Gastrocnemius medialis (tissue), 4 donors: Measurements from ENCODE around the gene TAGAP. TPM values are rescaled to one million over a fixed set of nuclear protein-coding genes. Genes with fewer than 3 reads are reported as not detected.

Experiments
- ATAC-seq, 2 donors: fragments of 150-250 bp; one replicate each; pipeline ENCODE4 v1.9.1; 2016
- DNase-seq, 2 donors: peaks; one replicate each; pipeline ENCODE4 v3.0.0-alpha.2; 2019
- H3K27ac ChIP-seq, 4 donors: fragments of 200-600 bp; sonication (generic); 1 replicate in 1 of 4; 2 replicates in 3 of 4; pipeline ENCODE4 v1.5.1; 2016 to 2018; ENCODE audit warnings: mild to moderate bottlenecking in 2 of 4, moderate library complexity in 1 of 4
- H3K27me3 ChIP-seq, 3 donors: fragments of 200-600 bp; sonication (generic) in 2 of 3; 1 replicate in 1 of 3; 2 replicates in 2 of 3; pipeline versions ENCODE4 v1.5.1 to v1.6.0; 2016 to 2019; ENCODE audit warnings: mild to moderate bottlenecking in 1 of 3, moderate library complexity in 1 of 3
- H3K36me3 ChIP-seq, 2 donors: fragments of 200-600 bp; sonication (generic) in 1 of 2; one replicate each; pipeline ENCODE4 v1.5.1; 2017 to 2018
- H3K4me1 ChIP-seq, 2 donors: fragments of 200-600 bp; sonication (generic) in 1 of 2; one replicate each; pipeline ENCODE4 v1.5.1; 2016 to 2017; ENCODE audit warnings: mild to moderate bottlenecking in 2 of 2
- H3K4me3 ChIP-seq, 4 donors: fragments of 200-600 bp; sonication (generic) in 3 of 4; 1 replicate in 1 of 4; 2 replicates in 3 of 4; pipeline ENCODE4 v1.5.1; 2016 to 2019; ENCODE audit warnings: mild to moderate bottlenecking in 2 of 4
- H3K9me3 ChIP-seq, 3 donors: fragments of 200-600 bp; sonication (generic) in 2 of 3; 1 replicate in 1 of 3; 2 replicates in 2 of 3; pipeline ENCODE4 v1.5.1; 2016 to 2019
- POLR2A ChIP-seq, 2 donors: fragments of 450-650 bp; IDR thresholded peaks; one replicate each; pipeline ENCODE4 v1.6.1; 2017; ENCODE audit warnings: antibody characterized with exemption in 2 of 2, mild to moderate bottlenecking in 2 of 2, moderate library complexity in 2 of 2
- in situ Hi-C, 4 donors: fragments of 200-750 bp; cut with MboI; loops; one replicate each; pipeline versions ENCODE4 v1.15.0 to v1.8.0; 2017; ENCODE audit warnings: low sequenced_read_pairs in 4 of 4
- intact Hi-C: fragments of 100-400 bp; cut with DNase I; formaldehyde crosslinking; loops from one replicate; pipeline ENCODE4 v1.15.1; 2023; ENCODE audit warnings: low total_unique reads
- total RNA-seq, 4 donors: library from RNA; depleted of rRNA; stranded (reverse); fragments of >200 nt; gene quantifications; one replicate each; pipeline versions ENCODE4 v1.1.0 to v1.2.3, GENCODE V29; 2016
- TF ChIP-seq, protein P1 (sequence below), 5 experiments: fragments of 450-650 bp in 3 of 5; fragments of 200-600 bp in 2 of 5; sonication (generic) in 2 of 5; IDR thresholded peaks in 4 of 5; conservative IDR thresholded peaks in 1 of 5; 1 replicate in 4 of 5; 2 replicates in 1 of 5; pipeline ENCODE4 v1.5.1; 2016 to 2019; ENCODE audit warnings: antibody characterized with exemption in 5 of 5, mild to moderate bottlenecking in 3 of 5, moderate library complexity in 3 of 5

The TAGAP gene, protein sequence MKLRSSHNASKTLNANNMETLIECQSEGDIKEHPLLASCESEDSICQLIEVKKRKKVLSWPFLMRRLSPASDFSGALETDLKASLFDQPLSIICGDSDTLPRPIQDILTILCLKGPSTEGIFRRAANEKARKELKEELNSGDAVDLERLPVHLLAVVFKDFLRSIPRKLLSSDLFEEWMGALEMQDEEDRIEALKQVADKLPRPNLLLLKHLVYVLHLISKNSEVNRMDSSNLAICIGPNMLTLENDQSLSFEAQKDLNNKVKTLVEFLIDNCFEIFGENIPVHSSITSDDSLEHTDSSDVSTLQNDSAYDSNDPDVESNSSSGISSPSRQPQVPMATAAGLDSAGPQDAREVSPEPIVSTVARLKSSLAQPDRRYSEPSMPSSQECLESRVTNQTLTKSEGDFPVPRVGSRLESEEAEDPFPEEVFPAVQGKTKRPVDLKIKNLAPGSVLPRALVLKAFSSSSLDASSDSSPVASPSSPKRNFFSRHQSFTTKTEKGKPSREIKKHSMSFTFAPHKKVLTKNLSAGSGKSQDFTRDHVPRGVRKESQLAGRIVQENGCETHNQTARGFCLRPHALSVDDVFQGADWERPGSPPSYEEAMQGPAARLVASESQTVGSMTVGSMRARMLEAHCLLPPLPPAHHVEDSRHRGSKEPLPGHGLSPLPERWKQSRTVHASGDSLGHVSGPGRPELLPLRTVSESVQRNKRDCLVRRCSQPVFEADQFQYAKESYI
- under 1 TPM in 2 of 4 donors, not detected in 2; 0.25 to 0.44 TPM for total RNA-seq

DNA sequence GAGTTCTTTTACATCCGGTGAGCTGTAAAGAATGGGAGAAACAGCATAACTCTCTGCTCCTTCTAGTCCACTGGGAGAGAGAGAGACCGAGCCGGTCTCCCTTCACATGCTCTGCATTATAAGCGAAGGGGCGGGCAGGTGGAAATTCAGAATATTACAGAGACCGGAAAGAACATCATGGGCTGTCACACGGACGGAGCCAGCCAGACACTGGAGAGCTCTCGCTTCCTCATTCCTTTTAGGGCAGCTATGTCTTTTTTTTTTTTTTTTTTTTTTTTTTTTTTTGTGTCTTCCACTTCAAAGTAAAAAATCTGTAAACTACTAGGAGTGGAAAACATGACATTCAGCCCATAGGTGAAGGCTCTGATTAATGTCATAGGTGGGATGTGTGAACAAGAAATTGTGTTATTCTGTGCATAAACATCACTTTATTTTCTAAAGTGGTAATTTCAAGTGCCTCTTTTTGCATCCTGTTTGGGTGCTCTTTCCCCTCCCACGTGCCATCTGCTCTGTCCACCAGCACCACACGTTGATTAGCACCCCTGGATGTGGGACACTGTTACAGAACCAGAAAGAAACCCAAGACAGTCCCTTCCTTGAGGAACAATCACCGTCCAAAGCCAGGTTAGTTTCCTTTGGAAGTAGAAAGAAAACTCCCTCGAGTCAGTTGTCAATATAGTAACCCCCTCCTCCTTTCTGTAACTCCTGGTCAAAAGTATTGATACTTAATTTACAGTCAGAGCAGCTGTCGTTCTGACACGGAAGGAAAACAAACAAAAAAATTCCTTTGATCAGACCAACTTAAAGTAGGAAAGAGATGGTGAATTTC is at the start of gene TAGAP:
TSS of gene TAGAP (minus strand) at position 93 of the 829 bp plus-strand sequence. CDS start 845 bp downstream, outside the sequence.
- H3K27ac ChIP-seq: no peak within 1 kb of the TSS
- peaks cover 0 to 3% (median 0%) of the 10 kb centered on the region in 3 donors for H3K27me3 ChIP-seq
- intact Hi-C loops (no loop called here), in situ Hi-C loops (loop anchor here (5.0 to 10.0 kb wide), 3 partner anchors 60 to 90 kb away; no protein-coding TSS in a partner anchor)
- peak; percentile 30 to 43 for DNase-seq
- ATAC-seq: no peak
- no peaks in the 10 kb centered on the region for H3K9me3 ChIP-seq
- TF ChIP-seq, protein P1, sequence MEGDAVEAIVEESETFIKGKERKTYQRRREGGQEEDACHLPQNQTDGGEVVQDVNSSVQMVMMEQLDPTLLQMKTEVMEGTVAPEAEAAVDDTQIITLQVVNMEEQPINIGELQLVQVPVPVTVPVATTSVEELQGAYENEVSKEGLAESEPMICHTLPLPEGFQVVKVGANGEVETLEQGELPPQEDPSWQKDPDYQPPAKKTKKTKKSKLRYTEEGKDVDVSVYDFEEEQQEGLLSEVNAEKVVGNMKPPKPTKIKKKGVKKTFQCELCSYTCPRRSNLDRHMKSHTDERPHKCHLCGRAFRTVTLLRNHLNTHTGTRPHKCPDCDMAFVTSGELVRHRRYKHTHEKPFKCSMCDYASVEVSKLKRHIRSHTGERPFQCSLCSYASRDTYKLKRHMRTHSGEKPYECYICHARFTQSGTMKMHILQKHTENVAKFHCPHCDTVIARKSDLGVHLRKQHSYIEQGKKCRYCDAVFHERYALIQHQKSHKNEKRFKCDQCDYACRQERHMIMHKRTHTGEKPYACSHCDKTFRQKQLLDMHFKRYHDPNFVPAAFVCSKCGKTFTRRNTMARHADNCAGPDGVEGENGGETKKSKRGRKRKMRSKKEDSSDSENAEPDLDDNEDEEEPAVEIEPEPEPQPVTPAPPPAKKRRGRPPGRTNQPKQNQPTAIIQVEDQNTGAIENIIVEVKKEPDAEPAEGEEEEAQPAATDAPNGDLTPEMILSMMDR (IDR thresholded peaks at IDR 0.05 in 4 of 5, conservative IDR thresholded peaks at IDR 0.05 in 1 of 5): no peak
- TF ChIP-seq POLR2A (IDR thresholded peaks at IDR 0.05): peak; percentile 26 to 29
- H3K4me1 ChIP-seq: peaks cover 0 to 4% of the 10 kb centered on the region in 2 donors
- H3K36me3 ChIP-seq: no peaks in the 10 kb centered on the region
- H3K4me3 ChIP-seq: peak within 1 kb of the TSS in 2 of 4 donors; percentile 16 to 35

DNA sequence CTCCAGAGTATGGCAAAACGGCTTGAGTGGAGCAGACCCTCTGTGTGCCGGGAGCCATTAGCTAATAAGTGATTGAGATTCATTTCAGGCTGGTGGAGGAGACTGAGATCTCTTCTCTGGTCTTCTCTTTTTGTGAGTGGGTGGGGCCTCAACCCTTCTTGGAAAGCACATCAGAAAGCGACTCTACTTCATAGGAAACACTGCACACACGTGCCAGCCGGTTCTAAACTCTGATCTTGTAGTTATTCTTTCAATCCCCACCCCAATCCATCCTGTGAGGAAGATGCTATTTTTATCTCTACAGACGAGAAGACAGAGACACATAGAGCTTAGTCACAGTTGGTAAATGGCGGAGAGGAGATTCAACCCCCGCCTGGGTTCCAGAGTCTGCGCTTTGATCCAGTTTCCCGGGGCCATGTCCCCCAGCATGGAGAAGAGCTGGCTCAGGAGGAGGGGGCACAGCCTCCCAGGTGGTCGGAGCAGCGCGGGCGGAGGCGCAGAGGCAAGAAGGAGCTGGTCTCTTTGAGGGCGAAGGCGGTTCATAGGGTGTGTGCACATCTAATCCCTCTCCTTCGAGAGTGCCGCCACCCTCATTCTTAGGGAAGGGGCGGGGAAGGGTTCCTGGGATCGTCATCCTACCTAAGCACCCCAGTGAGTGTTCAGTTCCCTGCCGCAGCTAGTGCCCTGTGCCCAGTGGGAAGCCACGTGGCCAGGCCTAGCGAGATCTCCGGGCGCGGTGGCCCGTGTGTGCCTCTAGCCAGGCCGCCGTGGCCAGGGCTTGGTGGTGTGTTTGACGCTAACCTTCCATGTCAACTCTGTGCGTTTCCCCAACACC is 49.0 kb upstream of the TAGAP start:
- H3K4me3 ChIP-seq: no peak overlapping the region
- no peaks in the 10 kb centered on the region for H3K27me3 ChIP-seq
- intact Hi-C loops (no loop called here), in situ Hi-C loops (no loop called here)
- no peaks in the 10 kb centered on the region for H3K9me3 ChIP-seq
- H3K4me1 ChIP-seq: no peaks in the 10 kb centered on the region
- TF ChIP-seq, protein P1 (IDR thresholded peaks at IDR 0.05 in 4 of 5, conservative IDR thresholded peaks at IDR 0.05 in 1 of 5): no peak
- no peak for TF ChIP-seq POLR2A (IDR thresholded peaks at IDR 0.05)
- ATAC-seq: no peak
- no peaks in the 10 kb centered on the region for H3K36me3 ChIP-seq
- no peak for DNase-seq
- no peak overlapping the region for H3K27ac ChIP-seq

DNA sequence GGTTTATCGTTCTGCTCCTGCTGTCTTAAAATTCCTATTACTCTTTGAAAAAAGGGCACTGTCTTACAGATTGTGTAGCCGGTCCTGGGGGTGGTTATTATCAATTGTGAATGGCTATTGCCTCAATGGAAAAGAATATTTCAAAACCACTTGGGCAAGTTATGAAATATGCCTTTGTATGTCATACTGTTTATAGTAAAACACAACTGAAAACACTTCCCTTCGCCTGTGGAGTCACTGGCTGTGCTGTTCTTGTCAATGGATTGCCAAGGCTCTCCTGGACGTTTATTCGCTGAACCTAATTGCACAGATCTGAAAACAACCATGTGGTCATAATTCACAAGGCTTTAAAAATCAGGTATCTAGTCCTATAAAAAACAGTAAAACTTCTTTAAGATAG is 47.8 kb upstream of the TAGAP start:
- H3K9me3 ChIP-seq: no peaks in the 10 kb centered on the region
- H3K27me3 ChIP-seq: no peaks in the 10 kb centered on the region
- intact Hi-C loops: no loop called here
- no peak overlapping the region for H3K27ac ChIP-seq
- in situ Hi-C loops: no loop called here
- ATAC-seq (no peak), DNase-seq (no peak)
- no peak for TF ChIP-seq POLR2A (IDR thresholded peaks at IDR 0.05)
- TF ChIP-seq, protein P1 (IDR thresholded peaks at IDR 0.05 in 4 of 5, conservative IDR thresholded peaks at IDR 0.05 in 1 of 5): no peak
- no peaks in the 10 kb centered on the region for H3K4me1 ChIP-seq
- H3K36me3 ChIP-seq: no peaks in the 10 kb centered on the region
- no peak overlapping the region for H3K4me3 ChIP-seq
